GM12872 (cell line): ENCODE data around the gene EPG5.

ENCODE experiments used
- CTCF ChIP-seq: IDR thresholded peaks from 3 replicates; pipeline ENCODE4 v1.5.1; 2011; ENCODE audit warnings: low read depth, mild to moderate bottlenecking, low read length, moderate library complexity; ENCODE audit not compliant: insufficient read depth

EPG5 gene

GRCh38 chr18:45841765-45842442 is 125.2 kb downstream of the EPG5 start:
- TF ChIP-seq CTCF, result no peak

GRCh38 chr18:45841060-45841764 is 125.9 kb downstream of the EPG5 start:
- TF ChIP-seq CTCF, result no peak

GRCh38 chr18:45839414-45840395 is 127.4 kb downstream of the EPG5 start:
- peak; percentile 52 for TF ChIP-seq CTCF

- TF ChIP-seq CTCF, result no peak
Measured at GRCh38 chr18:45838302-45839070, 128.6 kb downstream of the EPG5 start.

GRCh38 chr18:45837283-45838070 is 129.7 kb downstream of the EPG5 start:
- TF ChIP-seq CTCF, result peak; percentile 33; the same call in 2 of the 3 replicates

- no peak for TF ChIP-seq CTCF
Measured at GRCh38 chr18:45836242-45837205, 130.6 kb downstream of the EPG5 start.
